Middle frontal gyrus (tissue), 1 donor: ENCODE results near the gene MGA.

Experiments used
- DNase-seq: peaks from one replicate; pipeline ENCODE4 v3.0.0-alpha.2; 2015; ENCODE audit warnings: low spot score; ENCODE audit errors: extremely low spot score

Gene MGA

GRCh38 chr15:41660235-41661077 is at the start of gene MGA:
TSS of gene MGA (plus strand) at chr15:41660405.
- peak; percentile 77 for DNase-seq

DNA sequence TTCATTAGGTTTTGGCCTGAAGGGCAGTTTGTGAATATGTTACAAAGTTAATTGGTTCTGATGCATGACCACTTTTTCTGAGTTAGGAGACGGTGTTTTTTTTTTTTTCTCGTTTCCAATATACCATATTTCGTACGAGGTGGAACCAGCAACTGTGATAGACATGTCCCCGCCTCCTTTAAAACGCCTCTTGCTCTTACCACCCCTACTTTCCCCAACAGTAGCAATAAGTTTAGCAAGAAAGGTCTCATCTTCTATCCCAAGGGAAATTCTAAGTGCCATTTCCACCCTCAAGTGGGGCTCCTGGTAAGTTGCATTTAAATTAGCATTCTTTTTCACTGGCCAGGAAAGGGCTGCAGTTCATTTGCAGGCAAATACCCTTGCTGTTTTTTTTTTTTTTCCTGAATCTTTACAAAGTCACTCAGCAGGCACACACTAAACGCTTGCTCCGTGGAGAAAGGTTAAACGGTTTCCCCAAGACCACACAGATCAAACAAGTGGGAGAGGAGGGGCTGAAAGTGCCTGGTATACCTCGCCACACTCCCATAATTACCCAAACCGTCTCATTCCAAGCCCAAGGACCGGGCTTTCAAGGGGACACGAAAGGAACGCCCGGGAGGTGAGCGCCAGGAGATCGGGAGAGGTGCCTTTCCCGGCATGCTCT is 39.5 kb upstream of the MGA start:
- no peak for DNase-seq

DNA sequence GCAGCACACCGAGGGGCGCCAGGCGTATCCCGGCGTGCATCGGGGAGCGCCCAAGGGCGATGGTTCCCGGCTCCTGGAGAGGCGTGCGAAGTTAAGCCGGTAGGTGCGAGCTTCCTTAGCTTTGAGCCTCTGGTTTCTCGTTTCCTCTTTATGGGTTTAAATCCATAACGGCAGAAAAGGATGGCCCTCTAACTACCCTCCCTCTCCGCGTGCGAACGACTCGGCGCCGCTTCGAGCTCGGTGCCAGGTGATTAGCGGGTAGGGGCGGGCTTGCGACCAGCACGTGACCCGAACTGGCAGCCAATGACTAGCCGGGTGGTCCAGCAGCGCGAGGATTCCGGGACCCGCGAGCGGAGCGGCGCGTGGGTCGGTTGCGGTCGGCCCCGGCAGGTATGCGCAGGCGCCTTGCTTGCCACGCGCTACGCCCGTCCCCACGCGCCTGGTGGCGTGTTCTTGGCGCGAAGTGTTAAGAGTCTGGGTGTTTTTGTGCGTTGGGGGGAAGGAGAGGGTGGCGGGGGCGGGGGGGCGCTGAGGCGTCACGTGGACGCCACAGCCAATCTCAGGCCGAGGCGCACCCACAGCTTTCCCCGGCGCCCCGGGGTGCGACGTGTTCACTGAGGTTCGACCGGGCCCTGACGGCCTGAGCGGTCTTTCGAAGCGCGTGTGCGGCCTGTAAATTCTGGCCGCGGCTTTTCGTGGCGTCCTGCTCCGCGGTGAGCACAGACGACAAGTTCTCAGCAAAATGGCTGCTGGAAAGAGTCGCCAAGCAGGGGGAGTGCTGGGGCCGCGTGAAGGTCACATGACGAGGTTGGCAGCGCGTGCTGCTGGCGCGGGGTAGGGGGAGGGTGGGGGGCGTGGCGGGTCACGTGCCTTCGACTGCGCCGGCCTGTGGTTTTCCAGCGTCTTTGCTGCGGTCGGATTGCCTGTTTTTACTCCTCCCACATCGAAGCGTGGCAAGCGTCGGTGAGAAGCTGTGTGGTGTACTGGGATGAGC is 38.7 kb upstream of the MGA start:
- DNase-seq: peak; percentile 72

DNA sequence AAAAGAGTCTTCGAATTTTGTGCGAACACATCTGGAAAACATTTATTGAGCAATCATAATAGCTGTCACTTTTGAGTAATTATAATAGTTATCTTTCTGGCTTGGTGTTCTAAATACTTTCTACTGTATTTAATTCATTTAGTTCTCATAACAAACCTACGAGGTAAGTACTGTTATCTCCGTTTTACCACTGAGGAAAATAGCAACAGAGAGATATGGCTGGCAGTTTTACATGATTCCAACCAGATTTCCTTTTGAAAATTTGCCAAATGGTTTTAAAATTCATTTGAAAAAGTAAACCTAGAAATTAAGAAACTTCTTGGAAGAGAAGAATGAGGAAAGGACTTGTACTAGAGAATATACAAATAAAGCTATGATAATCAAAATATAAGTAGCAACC is 37.3 kb upstream of the MGA start:
- DNase-seq: no peak

GRCh38 chr15:41627203-41627602 is 33.0 kb upstream of the MGA start:
- DNase-seq: no peak

- no peak for DNase-seq
Measured at GRCh38 chr15:41629463-41629862, 30.7 kb upstream of the MGA start.

DNA sequence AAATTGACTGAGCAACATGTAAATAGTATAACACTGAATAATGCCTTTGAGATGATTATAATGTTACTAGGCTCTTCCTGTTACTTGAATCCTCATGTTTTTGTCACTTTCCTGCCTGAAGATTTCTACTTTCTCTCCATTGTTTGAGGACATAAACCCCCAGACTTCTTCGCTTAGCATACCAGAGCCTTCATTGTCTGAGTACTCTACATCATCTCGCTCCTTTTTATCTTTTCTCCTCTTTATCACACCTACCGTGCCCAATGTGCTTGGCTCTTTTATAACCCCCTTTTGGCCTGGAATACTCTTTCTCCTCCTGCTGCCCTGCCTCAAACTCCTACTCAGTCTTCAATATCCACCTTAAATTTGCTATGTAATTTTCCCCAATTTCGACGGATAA is 30.3 kb upstream of the MGA start:
- no peak for DNase-seq

- DNase-seq: no peak
Measured at GRCh38 chr15:41630616-41631217, 29.5 kb upstream of the MGA start.

DNA sequence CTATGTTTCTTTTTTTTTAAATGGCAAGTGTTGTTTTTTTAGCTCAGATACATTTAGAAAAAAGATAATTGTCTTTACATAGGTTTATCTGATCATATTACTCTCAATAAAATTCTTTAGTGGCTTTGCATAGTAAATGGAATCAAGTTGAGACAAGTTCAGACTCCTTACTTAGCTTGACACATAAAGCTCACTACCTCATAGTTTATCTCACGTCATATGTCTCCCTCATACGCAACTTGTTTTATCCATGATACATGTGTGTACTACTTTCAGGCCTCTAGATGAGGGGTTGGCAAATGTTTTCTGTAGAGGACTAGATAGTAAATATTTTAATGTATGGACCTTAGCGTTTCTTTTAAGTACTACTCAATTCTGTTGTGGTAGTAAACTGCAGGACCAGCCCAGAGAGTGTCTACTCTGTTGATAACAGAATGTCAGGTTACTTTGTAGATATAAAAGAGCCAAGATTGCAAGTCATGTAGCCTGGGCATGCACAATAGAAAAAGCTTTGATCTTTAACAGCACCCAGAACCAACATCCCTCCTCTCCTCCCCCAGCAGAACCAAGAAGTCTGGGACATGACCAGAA is 28.2 kb upstream of the MGA start:
- no peak for DNase-seq

GRCh38 chr15:41633609-41634008 is 26.6 kb upstream of the MGA start:
- DNase-seq: no peak

DNA sequence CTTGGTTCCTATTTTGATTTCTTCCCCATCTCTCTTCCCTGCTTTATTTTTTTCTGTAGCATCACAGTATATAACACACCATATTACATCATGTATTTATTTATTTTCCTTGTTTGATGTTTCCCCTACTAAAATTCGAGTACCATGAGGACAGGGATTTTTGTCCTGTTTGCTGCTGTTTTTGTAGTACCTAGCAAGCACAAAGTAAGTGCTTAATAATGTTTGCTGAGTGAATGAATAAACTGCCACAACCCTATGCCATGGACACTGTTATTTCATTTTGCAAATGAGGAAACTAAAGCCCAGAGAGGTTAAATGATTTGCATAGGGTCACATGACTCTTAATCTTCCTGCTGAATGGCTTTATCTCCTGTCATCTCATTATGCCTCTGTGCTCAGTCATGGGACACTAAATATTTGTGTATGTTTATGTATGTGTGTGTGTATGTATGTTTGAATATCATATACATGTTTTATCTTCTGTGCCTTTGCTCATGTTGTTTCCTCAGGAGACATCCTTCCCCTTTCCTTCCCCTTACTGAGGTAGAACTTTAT is 26.1 kb upstream of the MGA start:
- no peak for DNase-seq

GRCh38 chr15:41637086-41637485 is 23.1 kb upstream of the MGA start:
- no peak for DNase-seq

DNA sequence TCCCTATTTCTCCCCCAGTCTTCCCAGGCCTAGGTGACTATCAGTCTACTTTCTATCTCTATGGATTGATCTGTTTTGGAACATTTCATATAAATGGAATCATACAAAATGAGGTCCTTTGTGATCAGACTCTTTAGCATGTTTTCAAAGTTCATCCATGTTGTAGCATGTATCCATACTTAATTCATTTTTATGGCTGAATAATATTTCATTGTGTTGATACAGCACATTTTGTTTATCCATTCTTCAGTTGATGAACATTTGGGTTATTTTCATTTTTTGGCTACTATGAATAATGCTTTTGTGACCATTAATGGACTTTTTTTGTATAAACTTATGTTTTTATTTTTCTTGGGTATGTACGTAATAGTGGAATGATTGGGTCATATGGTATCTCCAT is 19.2 kb upstream of the MGA start:
- DNase-seq: no peak

- DNase-seq: no peak
Measured at GRCh38 chr15:41647262-41647661, 12.9 kb upstream of the MGA start.

GRCh38 chr15:41648097-41648496 is 12.1 kb upstream of the MGA start:
- no peak for DNase-seq

DNA sequence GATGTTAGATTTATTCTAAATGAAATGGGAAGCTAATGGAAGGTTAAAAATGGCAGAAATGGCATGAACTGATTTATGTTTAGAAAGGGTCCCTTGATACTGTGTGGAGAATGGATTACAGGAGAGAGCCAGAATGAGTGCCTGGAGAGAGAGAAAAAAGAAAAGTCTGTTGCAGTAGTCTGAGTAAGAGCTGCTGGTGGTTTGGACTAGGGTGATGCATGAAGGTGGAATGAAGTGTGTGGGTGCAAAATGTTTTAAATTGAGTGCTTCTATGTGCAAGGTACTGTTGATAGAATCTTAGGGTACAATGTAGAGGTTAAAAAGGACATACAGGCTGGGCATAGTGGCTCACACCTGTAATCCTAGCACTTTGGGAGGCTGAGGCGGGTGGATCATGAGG is 11.4 kb upstream of the MGA start:
- DNase-seq: no peak

- DNase-seq: no peak
Measured at GRCh38 chr15:41650806-41651205, 9.4 kb upstream of the MGA start.

- DNase-seq: no peak
Measured at GRCh38 chr15:41651373-41651772, 8.8 kb upstream of the MGA start.

DNA sequence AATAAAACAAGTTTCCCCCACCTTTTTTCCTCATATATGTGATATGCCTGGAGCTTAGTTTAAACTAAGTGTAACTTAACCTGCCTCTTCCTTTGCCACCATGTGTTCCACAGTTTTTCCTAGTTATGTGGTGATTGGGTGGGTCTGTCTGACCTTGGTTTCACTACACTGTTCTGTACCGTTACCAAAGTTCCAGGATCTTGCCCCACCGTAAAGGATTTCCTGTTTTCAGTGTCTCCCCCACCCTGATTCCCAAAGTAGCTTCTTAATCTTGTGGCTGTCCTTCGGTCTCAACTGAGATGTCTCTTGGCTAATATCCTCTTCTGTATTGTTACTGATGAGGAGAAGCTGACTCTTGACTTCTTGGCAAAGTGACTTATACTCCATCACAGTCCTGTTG is 6.4 kb upstream of the MGA start:
- DNase-seq: no peak

DNA sequence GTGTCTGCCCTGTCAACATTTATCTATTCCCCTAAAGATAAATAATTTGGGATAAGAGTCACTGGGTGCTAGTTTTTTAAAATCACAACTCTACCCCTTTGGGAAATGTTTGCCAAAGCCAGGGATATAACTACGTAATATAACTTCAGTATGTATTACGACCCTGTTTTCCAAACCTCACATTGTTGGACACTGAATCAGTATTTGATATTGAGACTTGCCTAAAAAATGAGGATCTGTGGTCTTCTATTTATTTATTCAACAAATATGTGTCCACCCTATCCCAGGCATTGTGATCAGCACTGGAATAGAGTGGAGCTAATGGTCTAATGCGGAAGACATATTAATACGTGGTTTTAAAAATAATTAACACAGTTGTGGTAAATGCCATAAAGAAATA is 4.5 kb upstream of the MGA start:
- no peak for DNase-seq

- no peak for DNase-seq
Measured at GRCh38 chr15:41656188-41656587, 4.0 kb upstream of the MGA start.
